Femur (tissue), 1 donor: Measurements from ENCODE around the gene ACKR2.

Source experiments
- DNase-seq: peaks from one replicate; pipeline ENCODE4 v3.0.0-alpha.2; 2017

Gene ACKR2, protein sequence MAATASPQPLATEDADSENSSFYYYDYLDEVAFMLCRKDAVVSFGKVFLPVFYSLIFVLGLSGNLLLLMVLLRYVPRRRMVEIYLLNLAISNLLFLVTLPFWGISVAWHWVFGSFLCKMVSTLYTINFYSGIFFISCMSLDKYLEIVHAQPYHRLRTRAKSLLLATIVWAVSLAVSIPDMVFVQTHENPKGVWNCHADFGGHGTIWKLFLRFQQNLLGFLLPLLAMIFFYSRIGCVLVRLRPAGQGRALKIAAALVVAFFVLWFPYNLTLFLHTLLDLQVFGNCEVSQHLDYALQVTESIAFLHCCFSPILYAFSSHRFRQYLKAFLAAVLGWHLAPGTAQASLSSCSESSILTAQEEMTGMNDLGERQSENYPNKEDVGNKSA

DNA sequence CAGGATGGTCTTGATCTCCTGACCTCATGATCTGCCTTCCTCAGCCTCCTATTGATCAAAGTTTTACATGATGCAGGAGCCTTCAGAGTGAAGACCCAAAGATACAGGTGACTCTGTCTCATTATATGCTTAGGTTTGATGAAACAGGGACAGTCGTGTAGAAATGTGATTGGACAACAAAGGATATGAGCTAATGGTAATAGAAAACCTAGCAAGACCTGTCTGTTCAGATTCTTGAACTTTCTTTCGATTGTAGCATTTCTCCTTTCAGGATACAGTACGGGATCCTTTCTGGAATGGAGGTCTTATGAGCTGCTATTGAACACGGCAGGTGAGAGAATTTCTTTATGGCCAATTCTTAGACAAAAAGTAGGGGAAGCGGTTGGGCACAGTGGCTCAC, at the start of gene ACKR2:
ACKR2 (plus strand) TSS at position 244 of the 400 bp plus-strand sequence. CDS start 55,058 bp downstream, outside the sequence.
- DNase-seq: no peak

DNA sequence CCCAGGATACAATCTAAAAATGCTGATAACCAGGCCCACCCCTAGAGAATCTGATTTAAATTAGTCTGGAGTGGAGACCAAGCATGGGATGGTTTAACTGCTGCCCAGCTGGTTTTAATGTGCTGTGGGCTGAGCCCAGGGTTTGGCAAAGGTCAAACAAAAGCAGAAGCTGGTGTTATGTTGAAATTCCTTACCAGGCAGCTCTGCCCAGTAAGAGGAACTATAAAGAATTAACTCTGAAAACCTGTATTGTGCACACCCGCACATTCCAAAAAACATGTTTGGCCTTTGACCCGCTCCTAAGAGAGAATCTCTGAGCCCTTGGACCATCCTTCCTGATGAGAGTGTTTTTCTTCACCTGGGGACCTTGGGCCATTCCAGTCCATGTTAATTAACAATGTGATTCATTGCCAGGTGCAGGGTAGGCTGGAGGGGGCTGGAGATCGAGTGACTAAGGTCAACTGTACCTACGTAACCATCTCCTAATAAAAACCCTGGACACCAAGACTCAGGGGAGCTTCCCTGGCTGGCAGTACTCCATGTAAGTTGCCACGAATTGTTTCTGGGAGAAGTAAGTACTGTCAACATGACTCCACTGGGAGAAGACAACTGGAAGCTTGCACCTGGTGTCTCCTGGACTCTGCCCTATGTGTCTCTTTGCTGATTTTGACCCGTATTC, 47.1 kb upstream of the ACKR2 start:
- no peak for DNase-seq

DNA sequence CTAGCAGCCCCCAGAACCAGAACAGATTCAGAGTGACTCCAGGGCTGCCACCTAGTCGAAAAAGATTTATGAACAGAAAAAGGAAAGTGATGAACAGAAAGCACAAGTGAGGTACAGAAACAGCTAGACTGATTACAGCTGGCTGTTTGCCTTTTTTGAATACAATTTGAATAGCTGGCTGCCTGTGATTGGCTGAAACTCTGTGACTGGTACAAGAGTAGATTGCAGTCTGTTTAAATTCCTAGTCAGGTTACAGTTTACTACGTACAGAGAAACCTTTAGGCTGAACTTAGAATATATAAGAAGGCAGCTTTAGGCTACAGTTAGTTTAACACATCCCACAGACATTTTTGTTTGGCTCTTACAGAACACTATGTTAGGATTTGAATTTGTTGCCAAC, 46.2 kb upstream of the ACKR2 start:
- DNase-seq: no peak

DNA sequence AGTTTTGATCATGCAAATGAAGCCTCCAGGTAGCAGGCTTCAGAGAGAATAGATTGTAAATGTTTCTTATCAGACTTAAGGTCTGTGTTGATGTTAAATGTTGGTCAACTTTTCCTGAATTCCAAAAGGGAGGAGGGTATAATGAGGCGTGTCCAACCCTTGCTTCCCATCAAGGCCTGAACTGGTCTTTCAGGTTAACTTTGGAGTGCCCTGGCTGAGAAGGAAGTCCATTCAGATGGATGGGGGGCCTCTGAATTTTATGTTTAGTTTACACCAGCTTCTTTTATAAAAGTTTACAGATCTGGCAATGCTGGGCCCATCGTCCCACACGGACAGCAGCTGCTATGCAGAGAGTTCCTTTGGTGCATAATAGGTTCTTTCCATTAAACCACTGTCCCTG, 45.1 kb upstream of the ACKR2 start:
- DNase-seq: no peak

DNA sequence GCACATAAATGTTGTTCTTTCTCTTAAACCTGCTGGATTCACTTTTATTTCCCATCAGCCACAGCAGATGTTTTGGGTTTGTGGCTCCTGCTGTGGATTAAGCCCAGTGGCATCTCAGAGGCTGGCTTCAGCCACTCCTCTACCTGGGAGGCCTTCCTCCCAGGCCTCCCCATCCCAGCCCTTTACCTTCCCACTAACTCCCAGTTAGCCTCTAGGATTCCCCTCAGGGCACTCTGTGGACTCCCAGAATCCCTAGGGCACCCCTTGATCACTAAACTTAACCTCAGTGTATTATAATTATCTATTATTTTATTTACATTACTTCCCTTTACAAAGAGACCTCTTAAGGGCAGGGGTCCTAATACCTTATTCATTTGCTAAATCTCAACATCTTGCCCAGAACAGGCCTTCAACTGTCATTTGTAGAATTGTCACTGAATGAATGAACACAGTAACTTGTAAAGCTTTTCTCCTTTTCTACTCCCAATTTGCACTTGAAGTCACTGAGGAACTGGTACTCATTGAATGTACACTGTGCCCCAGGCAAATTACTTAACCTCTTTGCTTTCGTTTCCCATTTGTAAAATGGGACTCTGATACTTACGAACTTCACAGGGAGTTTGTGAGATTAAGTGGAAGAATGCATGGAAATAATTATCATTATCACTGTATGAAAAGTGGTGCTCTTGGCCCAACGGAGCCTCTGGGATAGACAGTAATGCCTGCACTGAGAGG, 44.5 kb upstream of the ACKR2 start:
- no peak for DNase-seq

DNA sequence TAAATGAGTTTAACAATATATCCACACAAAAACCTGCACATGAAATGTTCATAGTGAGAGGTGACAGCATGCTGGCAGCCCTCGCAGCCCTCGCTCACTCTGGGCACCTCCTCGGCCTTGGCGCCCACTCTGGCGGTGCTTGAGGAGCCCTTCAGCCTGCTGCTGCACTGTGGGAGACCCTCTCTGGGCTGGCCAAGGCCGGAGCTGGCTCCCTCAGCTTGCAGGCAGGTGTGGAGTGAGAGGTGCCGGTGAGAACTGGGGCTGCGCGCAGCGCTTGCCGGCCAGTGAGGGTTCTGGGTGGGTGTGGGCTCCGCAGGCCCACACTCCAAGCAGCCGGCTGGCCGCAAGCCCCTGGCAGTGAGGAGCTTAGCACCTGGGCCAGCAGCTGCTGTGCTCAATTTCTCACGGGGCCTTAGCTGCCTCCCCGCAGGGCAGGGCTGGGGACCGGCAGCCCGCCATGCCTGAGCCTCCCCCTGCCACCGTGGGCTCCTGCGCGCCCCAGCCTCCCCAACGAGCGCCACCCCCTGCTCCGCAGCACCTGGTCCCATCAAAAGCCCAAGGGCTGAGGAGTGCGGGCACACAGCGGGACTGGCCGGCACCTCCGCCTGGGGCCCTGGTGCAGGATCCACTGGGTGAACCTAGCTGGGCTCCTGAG, 39.6 kb upstream of the ACKR2 start:
- DNase-seq: no peak

DNA sequence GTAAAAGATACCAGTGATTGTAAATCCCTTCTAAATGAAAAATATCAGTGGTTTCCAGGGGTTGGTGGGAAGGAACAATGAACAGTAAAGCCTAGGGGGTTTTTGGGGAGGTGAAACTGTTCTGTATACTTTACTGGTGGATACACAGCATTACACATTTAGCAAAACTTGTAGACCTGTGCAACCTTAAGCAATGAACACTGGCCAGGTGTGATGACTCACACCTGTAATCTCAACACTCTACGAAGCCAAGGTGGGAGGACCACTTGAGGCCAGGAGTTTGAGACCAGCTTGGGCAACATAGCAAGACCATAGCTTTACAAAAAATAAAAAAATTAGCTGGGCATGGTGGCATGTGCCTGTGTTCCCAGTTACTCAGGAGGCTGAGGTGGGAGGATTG, 38.0 kb upstream of the ACKR2 start:
- no peak for DNase-seq

DNA sequence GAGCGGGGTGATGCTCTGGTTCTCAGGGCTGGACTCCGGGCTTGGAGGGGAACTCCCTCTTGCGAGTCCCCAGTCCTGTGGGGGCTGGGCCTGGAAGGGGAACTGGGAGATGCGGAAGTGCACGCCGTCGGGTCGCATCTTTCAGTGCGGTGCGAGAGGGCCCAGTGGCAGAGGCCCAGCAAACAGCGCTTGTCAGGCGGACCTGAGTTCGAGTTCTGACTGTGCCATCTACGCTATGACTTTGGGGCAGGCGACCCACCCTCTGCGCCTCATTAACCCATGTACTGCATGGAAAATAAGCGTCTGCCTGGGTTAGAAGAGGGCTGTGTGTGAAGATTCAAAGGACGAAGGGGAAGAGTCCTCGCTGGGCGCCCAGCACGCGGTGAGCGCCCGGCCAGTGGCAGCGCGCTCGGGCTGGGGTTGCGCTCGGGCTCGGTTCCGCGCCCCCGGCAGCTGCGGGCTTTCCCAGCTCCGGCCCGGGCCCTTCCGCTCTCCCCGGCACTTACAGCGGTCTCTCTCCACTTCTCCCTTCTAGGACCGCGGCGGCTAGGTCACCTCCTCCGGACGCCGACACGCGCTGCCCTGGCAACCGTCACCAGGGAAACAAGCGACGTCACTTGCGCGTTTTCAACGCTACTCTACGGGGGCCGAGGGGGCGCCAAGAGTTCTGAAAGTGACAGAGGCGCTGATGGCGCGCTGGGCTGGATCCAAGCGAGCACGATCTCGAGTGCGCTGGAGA, 36.4 kb upstream of the ACKR2 start, which contains the start of gene CCDC13:
CCDC13 (minus strand) TSS at position 584 of the 739 bp plus-strand sequence. CDS start 14,908 bp downstream, outside the sequence.
- DNase-seq: peak; percentile 96

DNA sequence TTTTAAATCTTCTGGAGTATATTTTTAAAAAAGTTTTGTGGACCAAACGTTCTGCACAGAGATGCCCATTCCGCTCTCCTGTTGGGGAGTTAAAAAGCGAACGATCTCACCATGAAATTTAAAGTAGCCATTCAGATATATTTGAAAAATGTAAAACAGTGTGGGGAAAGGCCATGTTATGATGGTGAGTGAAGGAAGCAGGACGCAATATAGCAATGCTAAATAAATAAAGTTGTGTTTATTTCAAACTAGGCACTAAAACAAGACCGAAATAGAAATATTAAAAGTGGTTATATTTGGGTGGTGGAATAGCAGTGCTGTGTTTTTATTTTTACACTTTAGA, 35.9 kb upstream of the ACKR2 start:
- no peak for DNase-seq

DNA sequence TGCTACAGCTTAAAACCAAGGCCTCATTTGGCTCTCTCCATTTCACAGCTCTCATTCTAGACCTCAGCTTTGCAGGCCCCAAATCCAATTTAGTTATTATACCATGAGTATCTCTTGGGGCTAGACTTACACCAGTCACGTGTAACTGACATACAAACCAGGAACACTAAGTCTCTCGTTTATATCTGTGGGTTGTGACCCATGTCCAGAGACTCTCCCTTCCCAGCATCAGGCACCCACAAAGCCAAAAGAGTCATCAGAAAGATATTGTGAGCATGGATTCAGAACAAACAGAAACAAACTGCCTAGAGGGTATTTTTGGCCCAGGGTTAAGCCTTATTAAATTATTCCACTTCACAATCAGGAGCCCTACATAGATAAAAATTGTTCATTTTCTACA, 30.6 kb upstream of the ACKR2 start:
- DNase-seq: no peak

DNA sequence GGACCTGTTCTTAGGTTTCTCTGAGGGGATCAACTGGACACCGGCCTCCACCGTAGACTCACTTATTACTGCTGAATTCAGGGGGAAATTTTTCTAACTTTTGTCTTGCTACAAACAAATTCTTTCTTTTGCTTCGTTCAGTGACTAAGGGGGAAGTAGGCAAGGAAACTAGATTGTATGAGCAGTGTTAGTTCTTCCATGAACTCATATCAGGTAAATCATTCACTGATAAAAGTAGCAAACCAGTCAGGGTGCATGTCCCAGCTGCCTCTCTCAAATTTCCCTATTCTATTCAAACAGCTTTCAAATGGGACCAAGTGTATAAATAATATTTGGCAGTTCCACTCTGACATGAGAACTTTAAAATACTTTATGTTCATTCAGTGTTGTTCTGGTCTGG, 28.8 kb upstream of the ACKR2 start:
- no peak for DNase-seq

DNA sequence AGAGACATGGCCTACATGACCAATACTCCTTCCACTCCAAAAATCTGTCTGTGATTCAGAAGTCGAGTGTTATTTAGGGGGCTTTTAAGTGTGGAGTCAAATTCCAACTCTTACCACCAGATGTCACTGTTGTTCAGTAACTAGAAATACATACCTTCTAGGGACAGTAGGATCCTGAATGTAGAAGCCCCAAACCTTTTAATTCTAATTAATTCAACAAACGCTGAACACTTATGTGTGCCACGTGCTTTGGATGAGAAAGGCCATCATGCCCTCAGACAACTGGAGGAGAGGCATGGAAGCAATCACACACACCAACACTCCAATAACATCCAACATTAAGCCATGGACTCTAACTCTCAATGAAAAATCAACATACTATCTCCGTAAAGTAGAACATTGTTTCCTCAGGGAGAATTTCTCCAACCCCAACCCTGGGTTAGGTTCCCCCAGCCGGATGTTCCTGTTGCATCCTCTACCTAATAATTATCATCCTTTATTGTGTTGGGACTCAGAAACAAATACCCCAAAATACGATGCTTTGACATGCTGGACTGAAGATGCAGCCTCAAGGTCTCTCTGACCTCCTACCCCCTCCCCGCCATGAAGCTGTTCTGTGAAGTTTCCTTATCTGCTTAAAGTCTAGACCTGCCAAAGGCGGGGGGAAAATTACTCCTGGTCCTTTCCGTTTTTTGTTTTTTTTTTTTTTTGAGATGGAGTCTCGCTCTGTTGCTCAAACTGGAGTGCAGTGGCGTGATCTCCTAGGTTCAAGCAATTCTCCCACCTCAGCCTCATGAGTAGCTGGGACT, 28.1 kb upstream of the ACKR2 start:
- DNase-seq: no peak

DNA sequence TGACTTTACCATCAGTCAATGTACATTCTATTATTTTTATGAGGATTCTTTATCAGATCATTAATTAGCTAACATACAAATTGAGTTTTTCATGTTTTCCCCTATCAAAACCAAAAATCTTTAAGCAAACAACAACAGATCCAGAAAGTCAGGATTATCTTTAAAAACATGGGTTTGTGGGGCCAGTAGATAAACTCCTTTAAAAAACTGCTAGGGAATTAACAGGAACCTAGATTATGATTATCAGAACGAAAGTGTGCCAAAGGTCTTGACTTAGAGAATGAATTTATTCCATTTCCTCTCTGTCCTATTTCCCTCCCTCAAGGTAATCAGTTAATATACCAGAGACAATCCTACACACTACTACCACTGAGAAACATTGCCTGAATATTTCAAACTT, 23.0 kb upstream of the ACKR2 start:
- no peak for DNase-seq

DNA sequence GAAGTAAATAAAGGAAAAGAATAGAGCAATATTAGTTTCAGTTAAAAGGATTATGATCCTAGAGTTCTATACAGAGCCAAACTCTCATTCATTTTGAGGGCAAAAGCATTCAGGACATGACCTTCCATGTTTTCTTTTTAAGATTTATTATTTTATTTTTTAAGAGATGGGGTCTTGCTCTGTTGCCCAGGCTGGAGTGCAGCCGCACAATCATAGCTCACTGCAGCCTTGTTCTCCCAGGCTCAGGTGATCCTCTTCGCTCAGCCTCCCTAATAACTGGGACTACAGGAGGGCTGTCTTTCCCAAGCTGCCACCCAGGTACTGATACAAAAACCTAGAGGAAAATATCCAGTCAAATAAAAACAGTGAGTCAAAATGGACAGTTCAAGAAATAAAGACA, 22.6 kb upstream of the ACKR2 start:
- no peak for DNase-seq

DNA sequence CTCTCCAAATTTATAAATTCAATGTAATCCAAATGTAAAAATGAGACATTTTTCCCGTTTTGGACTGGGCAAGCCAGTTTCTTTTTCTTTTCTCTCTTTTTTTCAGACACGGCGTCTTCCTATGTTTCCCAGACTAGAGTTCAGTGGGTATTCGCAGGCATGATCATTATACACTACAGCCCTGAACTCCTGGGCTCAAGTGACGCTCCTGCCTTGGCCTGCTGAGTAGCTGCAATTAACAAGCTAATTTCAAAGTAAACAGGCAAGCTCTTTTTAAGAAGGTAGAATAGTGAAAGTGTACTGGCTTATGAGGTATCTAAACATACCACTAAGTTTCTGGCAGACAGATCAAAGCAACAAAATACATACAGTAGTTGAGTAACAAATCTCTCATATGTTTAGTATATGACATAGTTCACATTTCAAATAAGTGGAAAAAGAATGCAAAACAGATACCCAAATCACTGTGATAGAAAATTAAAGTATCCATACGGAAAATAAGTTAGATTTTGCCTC, 18.5 kb upstream of the ACKR2 start:
- DNase-seq: no peak

DNA sequence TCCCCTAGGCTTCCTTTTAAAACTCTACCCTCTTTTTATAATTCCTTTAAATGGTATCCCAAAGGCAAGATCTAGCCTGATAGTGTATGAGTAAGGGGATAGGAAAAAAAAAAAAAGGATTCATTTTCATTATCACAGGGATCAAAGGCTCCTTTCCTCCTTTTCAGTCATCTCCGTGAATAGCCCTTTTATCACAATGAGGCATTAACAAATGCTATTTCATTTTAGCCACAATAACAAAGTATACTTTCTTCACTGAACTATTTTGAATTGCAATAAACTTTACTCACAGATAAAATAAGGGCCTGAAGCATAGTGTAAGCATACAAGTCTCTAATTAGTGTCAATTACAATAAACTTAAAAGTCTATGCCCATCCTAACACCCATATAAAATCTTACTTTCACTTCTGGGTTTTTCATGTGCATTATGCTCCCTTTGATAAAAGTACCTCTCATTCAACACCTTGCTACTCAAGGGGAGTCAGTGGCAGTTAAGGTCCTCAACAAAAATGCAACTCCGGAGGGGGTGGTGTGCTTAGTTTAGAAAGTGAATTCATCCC, 13.5 kb upstream of the ACKR2 start:
- DNase-seq: no peak

DNA sequence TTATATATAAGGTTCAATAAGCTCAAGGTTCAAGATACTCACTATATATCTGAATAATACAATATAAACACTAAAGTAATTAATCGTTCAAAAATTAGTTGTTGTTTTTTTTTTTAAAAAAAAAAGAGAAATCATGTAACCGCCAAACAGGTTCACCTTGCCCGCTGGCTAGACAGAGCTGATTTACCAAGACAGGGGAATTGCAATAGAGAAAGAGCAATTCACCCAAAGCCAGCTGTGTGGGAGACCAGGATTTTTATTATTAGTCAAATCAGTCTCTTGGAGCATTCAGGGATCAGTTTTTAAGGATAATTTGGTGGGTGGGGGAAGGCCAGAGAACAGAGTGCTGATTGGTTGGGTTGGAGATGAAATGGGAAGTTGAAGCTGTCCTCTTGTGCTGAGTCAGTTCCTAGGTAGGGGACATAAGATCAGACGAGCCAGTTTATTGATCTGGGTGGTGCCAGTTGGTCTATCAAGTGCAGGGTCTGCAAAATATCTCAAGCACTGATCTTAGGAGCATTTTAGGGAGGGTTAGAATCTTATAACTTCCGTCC, 12.8 kb upstream of the ACKR2 start:
- no peak for DNase-seq

DNA sequence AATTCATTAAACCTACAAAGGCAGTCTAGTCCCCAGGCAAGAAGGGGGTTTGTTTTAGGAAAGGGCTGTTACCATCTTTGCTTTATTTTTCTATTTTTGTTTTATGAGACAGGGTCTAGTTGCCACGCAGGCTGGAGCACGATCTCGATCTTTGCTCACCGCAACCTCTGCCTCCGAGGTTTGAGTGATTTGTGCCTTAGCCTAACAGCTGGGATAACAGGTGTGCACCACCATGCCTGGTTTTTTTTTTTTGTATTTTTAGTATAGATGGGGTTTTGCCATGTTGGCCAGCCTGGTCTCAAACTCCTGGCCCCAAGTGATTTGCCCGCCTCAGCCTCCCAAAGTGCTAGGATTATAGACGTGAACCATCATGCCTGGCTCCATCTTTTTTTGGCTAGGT, 9.9 kb upstream of the ACKR2 start:
- DNase-seq: no peak

DNA sequence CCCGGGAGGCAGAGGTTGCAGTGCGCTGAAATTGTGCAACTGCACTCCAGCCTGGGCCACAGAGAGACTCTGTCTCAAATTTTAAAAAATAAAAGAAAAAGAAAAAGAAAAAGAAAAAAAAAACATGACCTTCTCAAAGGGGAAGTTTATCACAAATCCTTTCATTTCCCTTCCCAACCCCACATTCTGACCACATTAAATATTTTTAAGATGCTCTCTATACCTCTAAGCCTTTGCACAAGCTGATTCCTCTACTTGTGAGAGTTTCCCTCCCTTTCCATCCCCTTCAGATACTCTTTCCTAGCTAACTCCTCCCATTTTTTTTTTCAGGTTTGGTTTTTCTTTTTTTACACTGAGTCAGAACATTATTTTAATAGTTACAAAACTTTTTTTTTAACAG, 9.0 kb upstream of the ACKR2 start:
- DNase-seq: no peak

DNA sequence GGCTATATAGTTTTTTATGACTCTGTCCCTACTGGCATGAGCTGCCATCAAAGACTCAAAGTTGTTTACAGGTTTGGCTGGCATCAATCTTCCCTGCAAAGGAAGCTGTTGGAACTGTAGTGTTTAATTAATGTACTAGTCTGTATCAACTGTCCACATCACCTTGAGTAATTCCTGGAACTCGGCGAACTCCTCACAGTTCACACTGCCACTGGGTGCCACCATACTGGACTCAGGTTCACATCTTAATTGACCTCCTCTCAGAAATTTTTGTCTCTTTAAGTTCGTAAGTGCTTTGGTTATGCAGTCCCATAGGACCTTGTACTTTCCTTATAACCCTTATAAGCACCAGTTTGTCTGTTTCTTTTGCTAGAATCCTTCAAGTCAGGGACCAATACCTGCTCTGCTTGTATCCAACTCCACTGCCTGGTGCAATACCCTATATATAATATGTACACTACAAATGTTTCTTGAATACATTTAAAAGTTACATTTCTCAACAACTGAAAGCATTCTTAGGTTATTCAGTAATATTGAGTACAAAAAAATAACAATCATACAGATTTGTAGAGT, 8.1 kb upstream of the ACKR2 start:
- no peak for DNase-seq
